GM12878 (cell line): Measurements from ENCODE around the gene FAM187B. TPM values are rescaled to one million over a fixed set of nuclear protein-coding genes. Genes with fewer than 3 reads are reported as not detected.

Experiments used
- ATAC-seq: fragments of 200-7000 bp; cut with Tn5 transposase; 3 replicates; pipeline ENCODE4 v1.9.1; 2020; ENCODE audit warnings: mild to moderate bottlenecking, moderate library complexity
- BruUV-seq: library from RNA; stranded (reverse); fragments of 400-500 nt; replicated peaks from 2 replicates; lab custom pipeline; 2021; lab: Mats Ljungman, UMichigan
- CTCF ChIA-PET: fragments of 300-600 bp; sonication (Branson Sonifier 250); formaldehyde crosslinking; extraction: SDS; loops from one replicate; lab custom pipeline; 2021; ENCODE audit warnings: inconsistent platforms; lab: Yijun Ruan, JAX
- POLR2A ChIA-PET: fragments of 350-600 bp; formaldehyde crosslinking; extraction: SDS; loops from one replicate; lab custom pipeline; 2021; ENCODE audit warnings: inconsistent platforms; lab: Charles Lee
- RAD21 ChIA-PET: fragments of 300-600 bp; sonication (Branson Sonifier 250); formaldehyde crosslinking; loops from one replicate; lab custom pipeline; 2023; ENCODE audit warnings: antibody characterized with exemption; ENCODE audit not compliant: unreplicated experiment; lab: Charles Lee
- SMC1A ChIA-PET: fragments of 300-600 bp; sonication (Branson Sonifier 250); formaldehyde crosslinking; loops from one replicate; lab custom pipeline; 2023; ENCODE audit not compliant: unreplicated experiment, uncharacterized antibody; lab: Charles Lee
- DNase-seq: peaks from one replicate; pipeline ENCODE4 v3.0.0-alpha.2; 2011; ENCODE audit warnings: low read depth, low spot score
- FAIRE-seq: peaks from 3 replicates; lab custom pipeline; 2011; peaks lifted over from hg19 to GRCh38; lab: Jason Lieb, UNC
- H2AFZ ChIP-seq: 2 replicates; pipeline ENCODE4 v1.6.0; 2011; ENCODE audit warnings: low read depth, low read length, control low read depth; ENCODE audit not compliant: control insufficient read depth
- H3K27ac ChIP-seq: 2 replicates; pipeline ENCODE4 v1.5.1; 2011; ENCODE audit warnings: control low read depth; ENCODE audit not compliant: control insufficient read depth, insufficient read depth
- H3K27me3 ChIP-seq, 2 experiments: replicated peaks in 1 of 2; 2 replicates each; pipeline versions ENCODE4 v1.6.0 to v1.6.1; 2011; ENCODE audit warnings: low read length in 1 of 2; ENCODE audit not compliant: control insufficient read depth in 2 of 2, insufficient read depth in 2 of 2
- H3K36me3 ChIP-seq, 2 experiments: 2 replicates each; pipeline ENCODE4 v1.5.1; 2011; ENCODE audit warnings: low read length in 1 of 2; ENCODE audit not compliant: control insufficient read depth in 2 of 2, insufficient read depth in 2 of 2
- H3K4me1 ChIP-seq: 2 replicates; pipeline ENCODE4 v1.6.1; 2011; ENCODE audit warnings: mild to moderate bottlenecking, low read length, moderate library complexity, mixed read lengths; ENCODE audit not compliant: control insufficient read depth, insufficient read depth
- H3K4me2 ChIP-seq: 2 replicates; pipeline ENCODE4 v1.6.0; 2011; ENCODE audit warnings: control low read depth; ENCODE audit not compliant: control insufficient read depth, insufficient read depth
- H3K4me3 ChIP-seq: fragments of 200-600 bp; sonication (generic); 2 replicates; pipeline ENCODE4 v1.5.1; 2016
- H3K79me2 ChIP-seq: 2 replicates; pipeline ENCODE4 v1.6.0; 2011; ENCODE audit warnings: low read length; ENCODE audit not compliant: control insufficient read depth, insufficient read depth
- H3K9ac ChIP-seq: 2 replicates; pipeline ENCODE4 v1.8.0; 2011; ENCODE audit warnings: low read length, control low read depth, mixed read lengths; ENCODE audit not compliant: control insufficient read depth, insufficient read depth
- H3K9me3 ChIP-seq: replicated peaks from 3 replicates; pipeline ENCODE4 v1.5.1; 2011; ENCODE audit warnings: mild to moderate bottlenecking, low read length; ENCODE audit not compliant: control insufficient read depth, insufficient read depth
- H4K20me1 ChIP-seq: 2 replicates; pipeline ENCODE4 v1.6.0; 2011; ENCODE audit not compliant: control insufficient read depth, insufficient read depth
- E4F1 ChIP-seq: fragments of 450-650 bp; IDR thresholded peaks from 2 replicates; pipeline ENCODE4 v1.6.1; 2018; ENCODE audit warnings: borderline replicate concordance, mild to moderate bottlenecking; ENCODE audit not compliant: partially characterized antibody
- IKZF1 ChIP-seq: fragments of 450-650 bp; conservative IDR thresholded peaks from 2 replicates; pipeline ENCODE4 v1.6.1; 2017; ENCODE audit warnings: antibody characterized with exemption, mild to moderate bottlenecking
- MEF2B ChIP-seq: fragments of 450-650 bp; IDR thresholded peaks from 2 replicates; pipeline ENCODE4 v1.6.1; 2018; ENCODE audit warnings: mild to moderate bottlenecking, moderate library complexity; ENCODE audit not compliant: partially characterized antibody, poor library complexity, severe bottlenecking
- PML ChIP-seq: IDR thresholded peaks from 2 replicates; pipeline ENCODE4 v1.6.1; 2012; ENCODE audit warnings: low read length, inconsistent platforms
- RBBP5 ChIP-seq: fragments of 200-600 bp; sonication (generic); conservative IDR thresholded peaks from 2 replicates; pipeline ENCODE4 v1.6.1; 2016
- SUPT20H ChIP-seq: IDR thresholded peaks from 2 replicates; pipeline ENCODE4 v1.6.1; 2011; ENCODE audit warnings: low read depth, mild to moderate bottlenecking, low read length, moderate library complexity, borderline replicate concordance; ENCODE audit not compliant: control insufficient read depth
- SUZ12 ChIP-seq: fragments of 200-600 bp; sonication (generic); IDR thresholded peaks from one replicate; pipeline ENCODE4 v1.6.1; 2018; ENCODE audit warnings: antibody characterized with exemption, mild to moderate bottlenecking; ENCODE audit not compliant: unreplicated experiment
- ZBTB11 ChIP-seq: fragments of 450-650 bp; formaldehyde crosslinking; IDR thresholded peaks from 2 replicates; pipeline ENCODE4 v1.5.0; 2022; ENCODE audit warnings: mild to moderate bottlenecking, missing genetic modification characterization
- ZNF274 ChIP-seq: IDR thresholded peaks from one replicate; pipeline ENCODE4 v1.8.0; 2011; ENCODE audit not compliant: insufficient read length, insufficient read depth
- ZNF592 ChIP-seq: fragments of 450-650 bp; IDR thresholded peaks from 2 replicates; pipeline ENCODE4 v1.6.1; 2017; ENCODE audit warnings: mild to moderate bottlenecking, moderate library complexity
- WGBS: methylation state at CpG from one replicate; pipeline ENCODE4 v1.1.6; 2016; ENCODE audit warnings: low lambda C conversion rate; ENCODE audit not compliant: insufficient replicate concordance, insufficient coverage; ENCODE audit errors: missing lambda C conversion rate; 5-methylcytosine and 5-hydroxymethylcytosine counted together
- in situ Hi-C: fragments of 300-500 bp; cut with MboI; formaldehyde crosslinking; loops from 9 replicates; pipeline ENCODE4 v1.14.3; 2018; ENCODE audit warnings: mixed read lengths
- intact Hi-C: fragments of 100-400 bp; cut with micrococcal nuclease; formaldehyde crosslinking; loops from one replicate; pipeline ENCODE4 v1.14.2; 2022; ENCODE audit not compliant: unreplicated experiment
- polyA plus RNA-seq, 11 experiments: library from polyadenylated mRNA; depleted of rRNA in 4 of 11; unstranded in 6 of 11; stranded (reverse) in 5 of 11; fragments of >200 nt; fragmentation: Nextera tagmentation in 4 of 11; fragmentation: Illumina TruSeq in 1 of 11; extraction: Ambion mirVana in 4 of 11; extraction: Trizol in 1 of 11; gene quantifications; 1 replicate in 1 of 11; 2 replicates in 10 of 11; pipeline versions ENCODE4 v1.2.1 to v1.2.3, GENCODE V29; 2011 to 2016; ENCODE audit warnings: inconsistent platforms in 2 of 11, missing spikeins in 2 of 11, low read depth in 1 of 11
- total RNA-seq, 4 experiments: library from RNA; depleted of rRNA in 3 of 4; stranded (reverse); fragments of >200 nt in 3 of 4; fragmentation: Illumina TruSeq in 1 of 4; extraction: Trizol in 1 of 4; gene quantifications; 2 replicates each; pipeline versions ENCODE4 v1.2.1 to v1.2.3, GENCODE V29; 2013 to 2021

The FAM187B gene
- total and polyA plus RNA-seq, 10 of the 15 experiments (the other 5 are each of a cell fraction or from before 2014, with no cell fraction given) = 0.05 TPM; not detected in 9

- TF ChIP-seq ZBTB11 (CRISPR knock-in tag) = no peak
- TF ChIP-seq PML = no peak
- TF ChIP-seq MEF2B = no peak
- no peak for TF ChIP-seq IKZF1
Observed at GRCh38 chr19:35270381-35270811, 41.9 kb upstream of the FAM187B start (continued).

GRCh38 chr19:35269438-35270117 is 41.0 kb upstream of the FAM187B start:
- H3K27me3 ChIP-seq = no peaks in the 10 kb centered on the region
- FAIRE-seq = peak; percentile 61
- intact Hi-C loops = loop anchor here (1.0 to 10.0 kb wide), 3 partner anchors 78 to 225 kb away; partner anchors contain the start of genes FFAR1 and KRTDAP
- peak overlapping the region; percentile 71 for H3K4me3 ChIP-seq
- H3K4me2 ChIP-seq = peak overlapping the region; percentile 90
- peak; percentile 51 for DNase-seq
- peaks cover 11 to 30% of the 10 kb centered on the region in 2 experiments for H3K36me3 ChIP-seq
- no TSS peak for BruUV-seq
- SMC1A ChIA-PET = interaction anchor here (0.6 to 1.4 kb wide), 3 partner anchors 59 to 204 kb away, joined by 3 read pairs; partner anchors contain the start of gene CD22
- 4% methylated on average over 44 of the region's 66 CpGs for WGBS
- peaks cover 17% of the 10 kb centered on the region for H3K4me1 ChIP-seq
- CTCF ChIA-PET = interaction anchor here (0.6 to 2.8 kb wide), 8 partner anchors 12 to 225 kb away, joined by 3 to 12 read pairs (median 4); no protein-coding TSS in a partner anchor
- in situ Hi-C loops = loop anchor here (5.0 kb wide), 1 partner anchor 198 kb away; no protein-coding TSS in a partner anchor
- peak overlapping the region; percentile 75; the same call in 1 of the 2 replicates for H3K9ac ChIP-seq
- H2AFZ ChIP-seq = peak overlapping the region; percentile 44
- RAD21 ChIA-PET = interaction anchor here (0.6 to 1.1 kb wide), 4 partner anchors 51 to 127 kb away, joined by 3 to 5 read pairs (median 4); no protein-coding TSS in a partner anchor
- ATAC-seq = peak; percentile 86
- no peaks in the 10 kb centered on the region for H4K20me1 ChIP-seq
- no peaks in the 10 kb centered on the region for H3K9me3 ChIP-seq
- POLR2A ChIA-PET = interaction anchor here (1.0 to 1.1 kb wide), 3 partner anchors 17 to 327 kb away, joined by 3 to 5 read pairs (median 3); partner anchors contain the start of gene FFAR1
- peaks cover 32% of the 10 kb centered on the region for H3K79me2 ChIP-seq
- H3K27ac ChIP-seq = peak overlapping the region; percentile 83
- TF ChIP-seq E4F1 (no peak), ZNF592 (0 out of 2 replicates have a peak, but pooled peaks have one; percentile 39), RBBP5 (no peak), ZNF274 (no peak), SUZ12 (no peak), SUPT20H (no peak)
